ENCODE measurements around the gene PATJ. TPM values are rescaled to one million over a fixed set of nuclear protein-coding genes. Genes with fewer than 3 reads are reported as not detected.
A peak's percentile ranks its signal among the peaks of the same experiment; 100 is the strongest.
"Not testable (repeated sequence)": the region's sequence is repeated elsewhere in the genome, so short reads cannot be mapped to it uniquely, and the experiment has no call there.

The PATJ gene
- 2.6 and 6.0 TPM in 2 replicates for total RNA-seq

DNA sequence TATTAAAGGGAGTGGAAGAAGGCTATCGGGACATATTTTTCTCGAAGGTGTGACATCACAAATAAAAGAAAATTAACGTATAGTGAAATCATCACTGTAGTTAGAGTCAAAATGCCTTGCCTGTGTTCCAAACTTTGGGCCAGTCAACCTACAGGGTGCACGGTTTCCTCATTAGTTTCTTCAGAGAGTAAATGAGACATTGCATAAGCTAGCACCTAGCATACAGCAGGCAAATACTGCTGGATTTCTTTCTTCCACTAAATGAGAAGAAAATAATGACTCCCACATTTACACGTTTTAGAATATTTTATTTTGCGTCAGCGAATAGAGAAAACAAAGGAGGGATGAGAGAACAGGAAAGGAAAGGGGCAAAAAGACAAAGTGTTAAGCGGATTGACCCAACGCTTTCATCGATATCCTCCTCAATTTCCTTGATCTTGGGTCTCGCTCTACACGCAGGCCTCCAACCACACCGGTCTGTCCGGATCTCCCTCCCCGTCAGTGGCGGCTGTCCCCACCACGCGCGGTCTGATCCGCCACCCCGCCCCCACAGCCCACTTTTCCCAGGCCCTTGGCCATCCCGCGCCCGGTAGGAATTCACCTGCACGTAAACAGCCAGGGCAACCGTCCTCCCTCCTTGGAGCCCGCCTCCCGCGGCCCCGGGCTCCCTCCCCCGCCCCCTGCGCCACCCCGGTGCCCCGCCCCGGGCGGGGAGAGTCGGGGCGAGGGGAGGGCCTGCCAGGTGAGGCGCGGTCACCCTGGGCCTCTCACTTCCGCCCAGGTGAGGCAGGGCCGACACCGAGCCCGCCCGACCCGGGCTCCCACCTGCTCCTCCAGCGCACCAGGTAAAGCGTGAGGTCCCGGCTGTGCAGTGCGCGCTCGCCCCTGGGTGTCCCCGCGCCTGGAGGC, at the start of gene PATJ:
Gene PATJ (plus strand): TSS at position 770 of the 909 bp plus-strand sequence. CDS start 20,413 bp downstream, outside the sequence.
- peak; percentile 11 to 60 for DNase-seq (ENCODE audit: low read depth in 2 of 2)

DNA sequence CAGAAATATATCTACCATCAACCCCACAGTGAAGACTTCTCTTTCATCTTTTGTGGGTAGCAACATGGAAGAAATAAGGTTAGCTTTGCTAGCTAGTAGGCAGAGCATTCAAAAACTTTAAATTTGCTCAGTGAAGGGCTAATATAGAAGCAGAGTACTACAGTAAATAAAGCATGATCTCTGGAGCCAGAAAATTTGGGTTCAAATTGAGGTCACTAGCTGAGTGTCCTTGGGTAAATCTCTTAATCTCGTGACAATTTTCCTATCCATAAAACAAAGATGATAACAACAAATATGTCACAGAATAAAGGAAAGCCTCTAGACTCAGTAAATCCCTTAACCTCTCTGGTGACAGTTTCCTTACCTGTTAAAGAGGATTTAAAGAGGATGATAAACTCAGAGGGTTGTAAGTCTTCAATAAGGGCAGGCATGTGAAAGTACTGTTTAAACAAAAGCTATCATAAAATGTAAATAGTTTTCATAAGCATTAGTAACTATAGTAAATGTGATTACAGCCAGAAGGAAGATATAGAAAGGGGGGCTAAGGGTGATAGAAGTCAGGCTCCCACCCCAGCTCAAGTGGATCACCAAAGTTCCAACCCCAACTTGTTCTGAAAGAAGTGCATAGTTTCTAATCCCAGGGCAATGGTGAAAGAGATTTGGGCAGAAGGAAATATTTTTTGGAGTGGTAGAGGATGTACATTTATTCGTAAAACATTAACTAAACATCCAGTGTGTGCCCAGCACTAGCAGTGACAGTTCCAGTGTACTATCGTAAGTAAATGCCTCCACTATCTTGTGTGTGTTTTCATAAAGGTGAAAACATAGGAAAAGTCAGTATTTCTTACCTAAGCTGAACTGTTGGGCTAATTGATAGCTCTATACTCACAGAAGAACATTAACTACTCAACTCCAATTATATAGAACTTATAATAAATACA, 42.1 kb upstream of the PATJ start:
- no peak for DNase-seq (ENCODE audit: low read depth in 2 of 2)

- no peak for DNase-seq (ENCODE audit: low read depth in 2 of 2)
Measured at GRCh38 chr1:61708953-61709907, 33.0 kb upstream of the PATJ start.

GRCh38 chr1:61709908-61710289, 32.4 kb upstream of the PATJ start:
- no peak for DNase-seq (ENCODE audit: low read depth in 2 of 2)

- DNase-seq (ENCODE audit: low read depth in 2 of 2): peak in 1 of 2 donors; percentile 1
Measured at GRCh38 chr1:61711257-61711656, 31.0 kb upstream of the PATJ start.

DNA sequence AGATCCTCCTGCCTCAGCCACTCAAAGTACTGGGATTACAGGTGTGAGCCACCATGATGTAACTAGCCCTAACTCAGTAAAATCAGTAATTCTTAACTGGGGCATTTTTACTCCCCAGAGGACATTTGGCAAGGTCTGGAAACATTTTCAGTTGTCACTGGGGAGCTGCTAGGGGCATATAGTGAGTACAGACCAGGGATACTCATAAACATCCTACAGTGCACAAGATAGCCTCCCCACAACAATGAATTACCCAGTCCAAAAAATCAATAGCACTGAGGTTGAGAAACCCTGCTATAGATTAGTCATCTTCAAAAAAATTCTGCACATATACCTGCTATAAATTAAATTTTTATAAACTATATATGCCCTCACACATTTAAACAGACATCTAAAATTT, 30.3 kb upstream of the PATJ start:
- no peak for DNase-seq (ENCODE audit: low read depth in 2 of 2)

- DNase-seq (ENCODE audit: low read depth in 2 of 2): not testable (repeated sequence)
Measured at GRCh38 chr1:61718996-61719663, 23.1 kb upstream of the PATJ start.

GRCh38 chr1:61724506-61724812, 17.8 kb upstream of the PATJ start:
- peak; percentile 11 to 16 for DNase-seq (ENCODE audit: low read depth in 2 of 2)

- DNase-seq (ENCODE audit: low read depth in 2 of 2): peak; percentile 89 to 90
Measured at GRCh38 chr1:61724813-61725694, 17.2 kb upstream of the PATJ start, which contains the start of gene TM2D1. TM2D1 (minus strand) TSS chr1:61725141; CDS start chr1:61725120, 21 bp downstream.

GRCh38 chr1:61727544-61727943, 14.7 kb upstream of the PATJ start:
- no peak for DNase-seq (ENCODE audit: low read depth in 2 of 2)

DNA sequence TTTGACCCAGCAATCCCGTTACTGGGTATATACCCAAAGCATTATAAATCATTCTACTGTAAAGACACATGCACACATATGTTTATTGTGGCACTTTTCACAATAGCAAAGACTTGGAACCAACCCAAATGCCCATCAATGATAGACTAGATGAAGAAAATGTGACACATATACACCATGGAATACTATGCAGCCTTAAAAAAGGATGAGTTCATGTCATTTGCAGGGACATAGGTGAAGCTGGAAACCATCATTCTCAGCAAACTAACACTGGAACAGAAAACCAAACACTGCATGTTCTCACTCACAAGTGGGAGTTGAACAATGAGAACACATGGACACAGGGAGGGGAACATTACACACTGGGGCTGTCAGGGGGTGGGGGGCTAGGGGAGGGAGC, 11.6 kb upstream of the PATJ start:
- DNase-seq (ENCODE audit: low read depth in 2 of 2): not testable (repeated sequence)

DNA sequence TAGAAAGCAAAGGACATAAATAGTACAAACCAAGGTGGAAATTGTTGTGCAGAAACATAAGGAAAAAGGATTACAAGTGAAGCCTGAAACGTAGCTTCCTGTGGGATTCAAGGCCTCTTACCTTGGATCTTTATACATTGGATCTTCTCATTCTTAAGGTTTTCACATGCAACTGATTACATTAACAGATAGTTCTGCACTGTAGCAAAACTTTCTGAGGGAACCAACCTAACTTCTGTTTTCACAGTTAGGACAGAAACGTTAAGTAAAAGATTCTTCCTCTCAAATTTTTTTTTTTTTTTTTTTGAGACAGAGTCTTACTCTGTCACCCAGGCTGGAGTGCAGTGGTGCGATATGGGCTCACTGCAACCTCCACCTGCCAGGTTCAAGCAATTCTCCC, 9.6 kb upstream of the PATJ start:
- no peak for DNase-seq (ENCODE audit: low read depth in 2 of 2)

- no peak for DNase-seq (ENCODE audit: low read depth in 2 of 2)
Measured at GRCh38 chr1:61740751-61741700, 1.3 kb upstream of the PATJ start.

GRCh38 chr1:61742620-61743430, 545 bp downstream of the PATJ start:
- peak; percentile 41 to 59 for DNase-seq (ENCODE audit: low read depth in 2 of 2)

DNA sequence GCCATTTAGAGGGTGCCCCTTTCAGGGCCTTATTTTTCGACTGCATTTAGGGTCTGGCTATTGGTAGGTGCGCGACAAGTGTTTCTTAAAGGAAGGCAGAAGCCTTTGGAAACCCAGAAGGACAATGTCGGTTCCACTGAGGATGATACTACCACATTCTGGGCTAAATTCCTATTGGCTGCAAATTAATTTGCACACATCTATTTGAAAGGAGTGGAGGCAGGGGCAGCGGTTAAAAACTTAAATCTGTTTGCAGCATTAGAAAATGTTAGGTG, 1.1 kb downstream of the PATJ start:
- no peak for DNase-seq (ENCODE audit: low read depth in 2 of 2)

GRCh38 chr1:61743716-61744580, 1.7 kb downstream of the PATJ start:
- no peak for DNase-seq (ENCODE audit: low read depth in 2 of 2)

GRCh38 chr1:61746813-61747212, 4.5 kb downstream of the PATJ start:
- DNase-seq (ENCODE audit: low read depth in 2 of 2): no peak
